Natural killer cell (primary cell): Measurements from ENCODE around the gene DST. TPM values are rescaled to one million over a fixed set of nuclear protein-coding genes. Genes with fewer than 3 reads are reported as not detected.

Experiments
- ATAC-seq, 3 donors: fragments of 150-1000 bp in 2 of 3; fragments of 200-7000 bp in 1 of 3; cut with Tn5 transposase; 1 replicate in 1 of 3; 2 replicates in 2 of 3; pipeline ENCODE4 v1.10.0; 2021; ENCODE audit warnings: mild to moderate bottlenecking in 2 of 3, moderate library complexity in 2 of 3
- DNase-seq, 2 donors: peaks; one replicate each; pipeline versions ENCODE4 v3.0.0 to v3.0.0-alpha.2; 2013 to 2021; ENCODE audit warnings: mixed read lengths in 1 of 2
- H3K27ac ChIP-seq: one replicate; pipeline ENCODE4 v1.5.1; 2013; ENCODE audit warnings: mild to moderate bottlenecking, low read length
- H3K27me3 ChIP-seq: one replicate; pipeline ENCODE4 v1.6.1; 2013; ENCODE audit warnings: low read length; ENCODE audit not compliant: control insufficient read depth, insufficient read depth
- H3K36me3 ChIP-seq: one replicate; pipeline ENCODE4 v1.6.1; 2013; ENCODE audit warnings: low read length; ENCODE audit not compliant: control insufficient read depth, insufficient read depth
- H3K4me1 ChIP-seq: one replicate; pipeline ENCODE4 v1.6.1; 2013; ENCODE audit warnings: low read length; ENCODE audit not compliant: control insufficient read depth, insufficient read depth
- H3K4me3 ChIP-seq: one replicate; pipeline ENCODE4 v1.5.1; 2013; ENCODE audit warnings: low read length
- H3K9me3 ChIP-seq: one replicate; pipeline ENCODE4 v1.6.1; 2013; ENCODE audit warnings: low read length; ENCODE audit not compliant: control insufficient read depth, insufficient read depth
- H3K27ac Mint-ChIP-seq, 2 donors: one replicate each; pipeline ENCODE4 v1.8.0; 2022; ENCODE audit warnings: mild to moderate bottlenecking in 2 of 2, mixed read lengths in 2 of 2, moderate library complexity in 1 of 2
- H3K27me3 Mint-ChIP-seq, 2 donors: one replicate each; pipeline ENCODE4 v1.8.0; 2022; ENCODE audit warnings: low read depth in 2 of 2, mixed read lengths in 2 of 2
- H3K36me3 Mint-ChIP-seq: one replicate; pipeline ENCODE4 v1.8.0; 2022; ENCODE audit warnings: mixed read lengths
- H3K4me1 Mint-ChIP-seq, 2 donors: one replicate each; pipeline ENCODE4 v1.8.0; 2022; ENCODE audit warnings: mixed read lengths in 2 of 2
- H3K4me3 Mint-ChIP-seq: one replicate; pipeline ENCODE4 v1.8.0; 2022; ENCODE audit warnings: mild to moderate bottlenecking, moderate library complexity, mixed read lengths
- H3K9me3 Mint-ChIP-seq, 2 donors: one replicate each; pipeline ENCODE4 v1.8.0; 2022; ENCODE audit warnings: mixed read lengths in 2 of 2
- CTCF ChIP-seq: fragments of 200-600 bp; IDR thresholded peaks from one replicate; pipeline ENCODE4 v1.8.0; 2022; ENCODE audit warnings: antibody characterized with exemption
- WGBS: methylation state at CpG from one replicate; pipeline ENCODE4 v1.1.7; 2013; ENCODE audit warnings: missing lambda C conversion rate; ENCODE audit not compliant: insufficient coverage; 5-methylcytosine and 5-hydroxymethylcytosine counted together
- intact Hi-C: fragments of 100-400 bp; cut with micrococcal nuclease; formaldehyde crosslinking; loops from one replicate; pipeline ENCODE4 v1.14.2; 2022
- total RNA-seq, 4 donors: library from RNA; stranded (reverse); fragments of 120-200 nt in 1 of 4; gene quantifications; one replicate each; pipeline versions ENCODE4 v1.2.3 to v1.2.4, GENCODE V29; 2013 to 2022

DST gene
- total RNA-seq, 3 donors from 2014 or later (not counting 1 experiment from before 2014, with no cell fraction given), result 5.6 to 14.7 (median 8.9) TPM

GRCh38 chr6:56601390-56601789, 41.3 kb downstream of the DST start:
- Mint-ChIP-seq H3K27ac (no peak overlapping the region), H3K4me3 (no peak overlapping the region), H3K9me3 (peaks cover 0 to 4% of the 10 kb centered on the region in 2 donors), H3K4me1 (no peaks in the 10 kb centered on the region), H3K27me3 (no peaks in the 10 kb centered on the region), H3K36me3 (no peaks in the 10 kb centered on the region)
- no peaks in the 10 kb centered on the region for H3K9me3 ChIP-seq
- intact Hi-C loops, result no loop called here
- 59% methylated on average over 2 of the region's 2 CpGs for WGBS
- H3K4me3 ChIP-seq, result no peak overlapping the region
- H3K27me3 ChIP-seq, result no peaks in the 10 kb centered on the region
- no peak overlapping the region for H3K27ac ChIP-seq
- ATAC-seq (no peak), DNase-seq (no peak)
- no peak for TF ChIP-seq CTCF
- H3K4me1 ChIP-seq, result no peaks in the 10 kb centered on the region
- H3K36me3 ChIP-seq, result no peaks in the 10 kb centered on the region

DNA sequence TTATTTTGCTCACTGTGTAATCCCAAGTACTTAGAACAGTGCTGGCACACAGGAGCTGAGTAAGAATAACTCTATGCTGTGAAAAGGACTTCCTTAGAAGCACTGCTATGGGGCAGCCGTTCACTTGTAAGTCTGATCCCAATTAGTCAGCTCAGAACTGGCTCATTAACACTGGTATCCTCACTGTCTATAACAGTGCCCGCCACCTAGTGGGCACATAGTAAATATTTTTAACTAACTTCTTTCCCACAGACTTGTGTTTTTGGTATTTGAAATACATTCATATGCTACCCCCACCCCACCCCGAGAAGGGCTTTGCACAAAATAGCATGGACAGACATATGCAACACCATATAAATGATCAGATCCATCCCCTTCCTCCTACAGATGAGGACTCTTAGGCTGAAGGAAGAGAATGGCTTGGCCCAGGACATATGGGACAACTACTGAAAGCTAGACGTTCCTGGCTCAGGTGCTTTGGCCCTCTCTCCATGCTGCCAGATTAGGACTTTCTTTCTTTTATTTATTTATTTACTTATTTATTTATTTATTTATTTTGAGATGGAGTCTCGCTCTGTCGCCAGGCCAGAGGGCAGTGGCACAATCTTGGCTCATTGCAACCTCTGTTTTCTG, 47.1 kb downstream of the DST start:
- Mint-ChIP-seq H3K4me1 (no peaks in the 10 kb centered on the region), H3K27ac (no peak overlapping the region), H3K36me3 (no peaks in the 10 kb centered on the region), H3K9me3 (no peaks in the 10 kb centered on the region), H3K4me3 (no peak overlapping the region), H3K27me3 (no peaks in the 10 kb centered on the region)
- intact Hi-C loops, result loop anchor here (1.0 kb wide), 1 partner anchor 236 kb away; no protein-coding TSS in a partner anchor
- TF ChIP-seq CTCF, result peak; percentile 56
- 64% methylated on average over 4 of the region's 6 CpGs for WGBS
- DNase-seq, result peak in 1 of 2 donors; percentile 63
- Histone ChIP-seq H3K4me1 (no peaks in the 10 kb centered on the region), H3K4me3 (no peak overlapping the region), H3K36me3 (no peaks in the 10 kb centered on the region), H3K27me3 (no peaks in the 10 kb centered on the region), H3K27ac (no peak overlapping the region), H3K9me3 (no peaks in the 10 kb centered on the region)
- ATAC-seq, result peak; percentile 57 to 75 (median 66)

- H3K27ac Mint-ChIP-seq, result no peak overlapping the region
- no peaks in the 10 kb centered on the region for H3K4me1 Mint-ChIP-seq
- H3K27me3 Mint-ChIP-seq, result no peaks in the 10 kb centered on the region
- H3K36me3 Mint-ChIP-seq, result no peaks in the 10 kb centered on the region
- no peak for TF ChIP-seq CTCF
- DNase-seq (peak in 1 of 2 donors; percentile 37), ATAC-seq (no peak)
- H3K27me3 ChIP-seq, result no peaks in the 10 kb centered on the region
- no peak overlapping the region for H3K4me3 Mint-ChIP-seq
- H3K4me1 ChIP-seq, result no peaks in the 10 kb centered on the region
- no peaks in the 10 kb centered on the region for H3K9me3 ChIP-seq
- intact Hi-C loops, result loop anchor here (1.0 kb wide), 1 partner anchor 235 kb away; no protein-coding TSS in a partner anchor
- no peak overlapping the region for H3K4me3 ChIP-seq
- H3K9me3 Mint-ChIP-seq, result no peaks in the 10 kb centered on the region
- no peak overlapping the region for H3K27ac ChIP-seq
- H3K36me3 ChIP-seq, result no peaks in the 10 kb centered on the region
These were observed 48.0 kb downstream of the DST start for GRCh38 chr6:56594699-56595098.

DNA sequence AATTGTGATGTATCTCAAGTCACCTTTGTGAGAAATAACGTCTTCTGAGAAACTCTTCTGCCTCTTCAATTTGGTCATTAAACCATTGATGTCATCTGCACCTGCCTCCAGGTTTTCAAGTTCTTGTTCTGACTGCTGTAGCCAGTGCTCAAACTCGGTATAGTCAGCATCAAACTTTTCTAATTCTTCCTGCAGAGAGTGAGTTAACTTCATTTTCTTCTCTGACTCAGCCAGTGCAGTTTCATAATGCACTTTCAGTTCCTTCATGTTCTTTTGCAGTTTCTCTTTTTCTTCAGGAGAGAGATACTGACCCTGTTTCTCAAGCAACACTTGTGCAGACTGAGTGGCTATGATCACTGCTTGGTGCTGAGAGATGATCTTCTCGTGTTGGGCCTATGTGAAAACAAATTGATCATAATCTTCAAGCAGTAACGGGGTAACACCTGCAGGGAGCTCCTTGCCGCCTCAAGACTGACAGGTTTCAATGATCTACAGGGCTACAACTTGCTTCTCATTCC, 48.8 kb downstream of the DST start:
- ATAC-seq (peak in 1 of 3 donors; percentile 36), DNase-seq (peak in 1 of 2 donors; percentile 11)
- H3K36me3 Mint-ChIP-seq, result no peaks in the 10 kb centered on the region
- H3K4me3 ChIP-seq, result no peak overlapping the region
- no peaks in the 10 kb centered on the region for H3K4me1 ChIP-seq
- no peaks in the 10 kb centered on the region for H3K9me3 ChIP-seq
- no peak overlapping the region for H3K27ac Mint-ChIP-seq
- no peak overlapping the region for H3K27ac ChIP-seq
- H3K9me3 Mint-ChIP-seq, result no peaks in the 10 kb centered on the region
- no peaks in the 10 kb centered on the region for H3K36me3 ChIP-seq
- no peak for TF ChIP-seq CTCF
- intact Hi-C loops, result no loop called here
- H3K27me3 ChIP-seq, result no peaks in the 10 kb centered on the region
- no peaks in the 10 kb centered on the region for H3K4me1 Mint-ChIP-seq
- H3K27me3 Mint-ChIP-seq, result no peaks in the 10 kb centered on the region
- 66% methylated on average over 5 of the region's 5 CpGs for WGBS
- no peak overlapping the region for H3K4me3 Mint-ChIP-seq
